Parathyroid adenoma (tissue), 2 donors: ENCODE data around the gene FRRS1.

Experiments
- H2AFZ ChIP-seq: fragments of 300-600 bp; sonication (generic); one replicate; pipeline ENCODE4 v1.7.0; 2017; ENCODE audit warnings: antibody characterized with exemption, mild to moderate bottlenecking
- H3K27ac ChIP-seq: fragments of 300-600 bp; sonication (generic); one replicate; pipeline ENCODE4 v1.7.0; 2017
- H3K27me3 ChIP-seq: fragments of 300-600 bp; sonication (generic); one replicate; pipeline ENCODE4 v1.7.0; 2017; ENCODE audit warnings: low read length; ENCODE audit not compliant: control insufficient read depth, insufficient read depth
- H3K36me3 ChIP-seq: fragments of 300-600 bp; sonication (generic); one replicate; pipeline ENCODE4 v1.7.0; 2017; ENCODE audit warnings: low read length; ENCODE audit not compliant: control insufficient read depth, insufficient read depth
- H3K4me1 ChIP-seq: fragments of 300-600 bp; sonication (generic); one replicate; pipeline ENCODE4 v1.7.0; 2017; ENCODE audit warnings: control low read depth
- H3K4me2 ChIP-seq: fragments of 300-600 bp; sonication (generic); one replicate; pipeline ENCODE4 v1.7.0; 2017; ENCODE audit warnings: low read length
- H3K4me3 ChIP-seq: fragments of 300-600 bp; sonication (generic); one replicate; pipeline ENCODE4 v1.7.0; 2017; ENCODE audit warnings: low read depth, low read length
- H3K79me2 ChIP-seq: fragments of 300-600 bp; sonication (generic); one replicate; pipeline ENCODE4 v1.7.0; 2017; ENCODE audit warnings: control low read depth
- H3K9ac ChIP-seq: fragments of 300-600 bp; sonication (generic); one replicate; pipeline ENCODE4 v1.7.0; 2017; ENCODE audit warnings: mild to moderate bottlenecking
- H3K9me3 ChIP-seq: fragments of 300-600 bp; sonication (generic); one replicate; pipeline ENCODE4 v1.7.0; 2017; ENCODE audit warnings: low read length; ENCODE audit not compliant: control insufficient read depth
- CTCF ChIP-seq: fragments of 300-600 bp; sonication (generic); IDR thresholded peaks from one replicate; pipeline ENCODE4 v1.7.0; 2017; ENCODE audit warnings: antibody characterized with exemption, mild to moderate bottlenecking
- donor health status: primary hyperparathyroidism.

Gene FRRS1

GRCh38 chr1:99725996-99726395 is 40.4 kb downstream of the FRRS1 start:
- no peaks in the 10 kb centered on the region for H3K36me3 ChIP-seq
- no peak overlapping the region for H3K4me2 ChIP-seq
- no peak for TF ChIP-seq CTCF
- H3K4me3 ChIP-seq, result no peak overlapping the region
- H3K9me3 ChIP-seq, result no peaks in the 10 kb centered on the region
- no peaks in the 10 kb centered on the region for H3K27me3 ChIP-seq
- H3K9ac ChIP-seq, result no peak overlapping the region
- H3K79me2 ChIP-seq, result no peaks in the 10 kb centered on the region
- H3K27ac ChIP-seq, result no peak overlapping the region
- H2AFZ ChIP-seq, result no peak overlapping the region
- peaks cover 11% of the 10 kb centered on the region for H3K4me1 ChIP-seq

GRCh38 chr1:99723251-99723650 is 43.2 kb downstream of the FRRS1 start:
- Histone ChIP-seq H3K27ac (no peak overlapping the region), H3K4me1 (peaks cover 7% of the 10 kb centered on the region), H3K9ac (no peak overlapping the region), H2AFZ (no peak overlapping the region), H3K4me2 (no peak overlapping the region), H3K4me3 (no peak overlapping the region), H3K79me2 (no peaks in the 10 kb centered on the region), H3K9me3 (no peaks in the 10 kb centered on the region), H3K36me3 (no peaks in the 10 kb centered on the region), H3K27me3 (no peaks in the 10 kb centered on the region)
- TF ChIP-seq CTCF, result no peak

- Histone ChIP-seq H3K9me3 (no peaks in the 10 kb centered on the region), H3K36me3 (no peaks in the 10 kb centered on the region), H3K27ac (peak overlapping the region; percentile 42), H3K4me1 (no peaks in the 10 kb centered on the region), H3K27me3 (no peaks in the 10 kb centered on the region), H3K4me2 (no peak overlapping the region), H2AFZ (no peak overlapping the region), H3K9ac (no peak overlapping the region), H3K4me3 (no peak overlapping the region), H3K79me2 (no peaks in the 10 kb centered on the region)
- no peak for TF ChIP-seq CTCF
These were observed 49.4 kb downstream of the FRRS1 start for GRCh38 chr1:99717005-99717404.

- no peak for TF ChIP-seq CTCF
- Histone ChIP-seq H3K4me3 (no peak overlapping the region), H3K4me1 (peaks cover 9% of the 10 kb centered on the region), H3K27me3 (no peaks in the 10 kb centered on the region), H3K9ac (no peak overlapping the region), H3K9me3 (no peaks in the 10 kb centered on the region), H3K27ac (no peak overlapping the region), H2AFZ (no peak overlapping the region), H3K79me2 (no peaks in the 10 kb centered on the region), H3K36me3 (no peaks in the 10 kb centered on the region), H3K4me2 (no peak overlapping the region)
These were observed 53.4 kb downstream of the FRRS1 start for GRCh38 chr1:99713006-99713405.

- Histone ChIP-seq H2AFZ (no peak overlapping the region), H3K79me2 (no peaks in the 10 kb centered on the region), H3K4me2 (no peak overlapping the region), H3K4me1 (peaks cover 9% of the 10 kb centered on the region), H3K27me3 (no peaks in the 10 kb centered on the region), H3K4me3 (no peak overlapping the region), H3K36me3 (no peaks in the 10 kb centered on the region), H3K27ac (no peak overlapping the region), H3K9me3 (no peaks in the 10 kb centered on the region), H3K9ac (no peak overlapping the region)
- no peak for TF ChIP-seq CTCF
These were observed 55.4 kb downstream of the FRRS1 start for GRCh38 chr1:99710994-99711393.
